Stimulated activated CD8-positive, alpha-beta memory T cell treated with anti-CD3 and anti-CD28 coated beads, Interleukin-2, amount 100 ng/mL, for 1 hour (primary cell): ENCODE results near the gene SULT4A1.
"Not testable (repeated sequence)": the region's sequence is repeated elsewhere in the genome, so short reads cannot be mapped to it uniquely, and the experiment has no call there.

Experiments
- DNase-seq, 2 donors: peaks; one replicate each; pipeline ENCODE4 v3.0.0-alpha.2; 2020; ENCODE audit warnings: low read depth in 2 of 2

Gene SULT4A1, protein sequence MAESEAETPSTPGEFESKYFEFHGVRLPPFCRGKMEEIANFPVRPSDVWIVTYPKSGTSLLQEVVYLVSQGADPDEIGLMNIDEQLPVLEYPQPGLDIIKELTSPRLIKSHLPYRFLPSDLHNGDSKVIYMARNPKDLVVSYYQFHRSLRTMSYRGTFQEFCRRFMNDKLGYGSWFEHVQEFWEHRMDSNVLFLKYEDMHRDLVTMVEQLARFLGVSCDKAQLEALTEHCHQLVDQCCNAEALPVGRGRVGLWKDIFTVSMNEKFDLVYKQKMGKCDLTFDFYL

DNA sequence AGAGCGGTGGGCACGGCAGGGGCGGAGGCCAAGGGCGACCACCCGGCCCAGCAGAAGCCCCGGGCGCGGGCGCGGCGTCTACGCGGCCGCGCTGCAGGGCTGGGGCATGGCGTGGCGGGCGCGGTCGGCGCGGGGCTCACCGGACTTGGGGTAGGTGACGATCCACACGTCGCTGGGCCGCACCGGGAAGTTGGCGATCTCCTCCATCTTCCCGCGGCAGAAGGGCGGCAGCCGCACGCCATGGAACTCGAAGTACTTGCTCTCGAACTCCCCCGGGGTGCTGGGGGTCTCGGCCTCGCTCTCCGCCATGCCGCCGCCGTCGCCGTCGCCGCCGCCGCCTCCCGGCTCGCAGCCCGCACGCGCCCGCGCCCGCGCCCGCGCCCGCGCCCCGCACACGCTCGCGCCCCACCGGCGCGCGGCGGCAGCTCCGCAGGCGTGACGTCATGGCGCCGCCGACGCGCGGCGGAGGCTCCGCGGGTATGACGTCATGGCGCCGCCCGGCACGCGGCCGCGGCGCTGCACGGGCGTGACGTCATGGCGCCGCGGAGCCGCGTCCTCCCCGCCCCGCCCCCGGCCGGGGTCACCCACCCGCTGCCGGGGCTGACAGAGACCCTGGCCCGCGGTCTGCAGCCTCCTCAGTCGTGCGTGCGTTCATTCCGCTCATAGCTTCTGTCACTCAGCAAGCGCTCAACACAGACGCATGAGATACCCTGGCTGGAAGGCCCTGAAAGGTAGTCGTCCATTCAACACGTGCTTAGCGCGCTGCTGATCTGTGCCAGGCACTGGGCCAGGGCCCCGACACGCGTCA is at the start of gene SULT4A1:
Gene SULT4A1 (minus strand): TSS at position 440 of the 808 bp plus-strand sequence. CDS start 131 bp downstream, at position 309.
- no peak for DNase-seq

DNA sequence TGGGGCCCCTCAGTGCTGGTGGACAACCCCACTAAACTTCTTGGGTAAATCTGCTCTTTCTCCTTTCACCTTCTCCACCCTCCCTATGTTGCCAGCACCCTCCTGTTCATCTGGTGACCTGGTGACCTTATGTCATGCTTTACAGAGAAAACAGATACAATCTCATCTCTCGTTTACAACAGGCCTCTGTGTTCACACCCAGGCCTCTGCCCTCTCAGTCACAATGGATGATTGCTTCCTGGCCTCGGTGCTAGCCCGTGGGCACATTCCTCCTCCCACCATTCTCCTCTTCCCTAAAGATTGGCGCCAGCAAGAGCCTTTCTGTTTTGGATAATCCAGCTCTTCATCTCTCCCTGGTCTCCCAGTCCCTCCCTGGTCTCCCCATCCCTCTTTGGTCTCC is 49.0 kb upstream of the SULT4A1 start:
- DNase-seq, result no peak

DNA sequence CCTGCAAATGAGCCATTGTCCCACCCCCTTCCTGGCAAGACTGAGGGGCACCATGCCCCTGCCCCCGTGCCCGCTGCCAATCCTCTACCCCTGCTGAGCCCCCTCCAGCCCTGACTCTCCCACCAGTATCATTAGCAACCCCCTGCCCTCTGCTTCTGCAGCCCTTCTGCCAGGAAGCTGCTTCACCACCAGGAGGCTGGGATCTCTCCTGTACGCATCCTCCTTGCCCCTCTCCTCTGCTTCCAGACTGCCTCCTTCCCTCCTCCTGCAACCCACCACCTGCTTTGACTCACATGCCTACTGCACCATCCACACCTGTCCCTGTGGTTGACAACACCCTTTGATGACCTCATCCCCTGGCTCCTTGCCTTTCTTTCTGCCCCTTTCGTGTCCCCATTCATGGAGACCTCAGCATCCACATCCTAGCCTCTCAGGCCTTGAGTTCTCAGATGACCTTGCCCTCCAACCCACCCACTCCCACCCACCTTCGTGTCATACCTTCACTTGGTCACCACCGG is 47.9 kb upstream of the SULT4A1 start:
- DNase-seq, result no peak

DNA sequence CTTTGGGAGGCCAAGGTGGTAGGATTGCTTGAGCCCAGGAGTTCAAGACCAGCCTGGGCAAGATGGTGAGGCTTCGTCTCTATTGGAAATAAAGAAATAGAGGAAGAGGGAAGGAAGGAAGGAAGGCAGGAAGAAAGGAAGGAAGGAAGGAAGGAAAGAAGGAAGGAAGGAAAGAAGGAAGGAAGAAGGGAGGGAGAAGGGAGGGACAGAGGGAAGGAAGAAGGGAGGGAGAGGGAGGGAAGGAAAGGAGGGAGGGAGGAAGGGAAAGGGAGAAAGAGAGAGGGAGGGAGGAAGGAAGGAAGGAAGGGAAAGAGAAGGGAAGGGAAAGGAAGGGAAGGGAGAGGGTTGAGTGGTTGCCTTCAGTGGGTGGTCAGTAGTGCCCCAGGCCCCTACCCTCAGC is 47.4 kb upstream of the SULT4A1 start:
- DNase-seq, result no peak

DNA sequence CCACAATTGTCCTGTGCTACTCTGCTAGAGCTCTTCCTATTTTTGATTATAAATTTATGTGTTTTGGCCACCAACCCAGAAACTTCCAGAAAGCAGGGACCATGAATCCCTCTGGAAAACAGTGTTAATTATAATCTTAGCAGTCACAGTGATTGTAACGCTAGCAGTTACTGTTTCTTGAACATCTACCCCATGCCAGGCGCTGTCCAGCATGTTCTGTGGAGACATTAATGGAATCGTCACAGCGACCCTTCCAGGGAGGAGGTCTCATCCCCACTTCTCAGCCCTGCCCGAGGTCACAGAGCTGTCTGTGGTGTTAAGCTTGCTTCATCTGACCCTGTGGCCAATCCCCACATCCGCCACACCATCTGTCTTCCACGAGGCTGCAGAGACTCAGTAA is 43.4 kb upstream of the SULT4A1 start:
- no peak for DNase-seq

DNA sequence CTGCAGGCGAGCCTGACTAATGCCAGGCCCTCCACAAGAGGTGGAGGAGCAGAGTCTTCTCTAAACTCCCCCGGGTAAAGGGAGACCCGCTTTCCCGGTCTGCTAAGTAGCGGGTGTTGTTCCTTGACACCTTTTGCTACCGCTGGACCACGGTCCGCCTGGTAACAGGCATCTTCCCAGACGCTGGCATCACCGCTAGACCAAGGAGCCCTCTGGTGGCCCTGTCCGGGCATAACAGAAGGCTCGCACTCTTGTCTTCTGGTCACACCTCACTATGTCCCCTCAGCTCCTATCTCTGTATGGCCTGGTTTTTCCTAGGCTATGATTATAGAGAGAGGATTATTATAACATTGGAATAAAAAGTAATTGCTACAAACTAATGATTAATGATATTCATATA is 42.1 kb upstream of the SULT4A1 start:
- not testable (repeated sequence) for DNase-seq

DNA sequence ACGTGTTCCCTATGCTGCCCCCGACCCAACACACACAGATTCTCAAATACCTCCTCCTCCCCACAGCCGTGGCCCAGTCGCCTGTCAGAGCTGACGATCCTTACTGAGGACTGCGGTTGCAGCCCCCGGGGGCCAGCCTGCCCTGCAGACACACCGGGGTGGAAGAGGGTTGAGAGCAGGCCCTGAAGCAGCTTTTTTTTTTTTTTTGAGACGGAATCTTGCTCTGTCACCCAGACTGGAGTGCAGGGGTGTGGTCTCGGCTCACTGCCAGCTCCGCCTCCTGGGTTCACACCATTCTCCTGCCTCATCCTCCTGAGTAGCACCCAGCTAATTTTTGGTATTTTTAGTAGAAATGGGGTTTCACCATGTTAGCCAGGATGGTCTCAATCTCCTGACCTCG is 40.7 kb upstream of the SULT4A1 start:
- not testable (repeated sequence) for DNase-seq

DNA sequence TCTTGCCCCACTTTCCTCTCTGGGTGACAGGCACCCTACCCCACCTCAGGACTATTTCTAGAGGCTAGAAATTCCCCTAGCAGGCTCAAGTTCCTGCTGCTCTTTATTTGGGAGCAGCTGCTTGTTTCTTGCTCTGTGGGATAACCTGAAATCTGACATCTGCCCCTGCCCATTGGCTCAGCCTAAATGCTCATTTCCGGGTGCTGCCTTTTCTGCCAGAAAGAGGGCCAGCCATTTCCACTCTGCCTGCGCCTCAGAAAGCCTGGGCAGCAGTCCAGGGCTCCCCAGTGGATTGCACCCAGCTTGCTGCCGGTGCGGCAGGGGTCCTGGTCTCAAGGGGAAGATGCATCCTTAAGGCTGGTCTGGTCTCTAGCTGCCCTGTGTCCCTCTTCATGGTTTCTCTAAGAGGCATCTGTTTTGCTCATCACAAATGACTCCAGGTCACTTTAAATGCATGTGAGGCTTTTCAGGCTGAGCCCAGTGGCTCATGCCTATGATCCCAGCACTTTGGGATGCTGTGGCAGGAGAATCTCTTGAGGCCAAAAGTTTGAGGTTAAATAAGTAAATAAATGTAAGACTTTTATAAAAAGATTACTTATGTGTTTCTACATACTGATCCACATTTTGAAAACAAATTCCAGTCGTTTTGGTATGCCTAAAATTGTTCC is 39.8 kb upstream of the SULT4A1 start:
- no peak for DNase-seq

DNA sequence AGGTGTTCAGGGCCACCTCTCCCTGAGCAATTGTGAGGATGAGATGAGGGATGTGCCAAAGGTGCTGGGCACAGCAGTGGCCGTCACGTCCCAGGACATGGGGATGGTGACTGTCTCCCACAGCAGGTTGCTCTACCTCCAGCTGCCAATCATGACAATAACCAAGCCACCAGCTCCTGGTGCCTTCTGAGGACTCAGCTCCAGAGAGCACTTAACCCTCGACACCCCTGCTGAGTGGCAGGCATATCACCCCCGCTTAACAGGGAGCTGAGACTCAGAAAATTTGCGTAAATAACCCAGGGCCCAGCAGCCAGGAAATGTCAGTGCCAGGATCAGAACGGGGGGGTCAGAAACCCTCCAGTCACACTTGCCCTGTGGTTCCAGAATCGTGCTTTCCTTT is 37.9 kb upstream of the SULT4A1 start:
- DNase-seq, result no peak

DNA sequence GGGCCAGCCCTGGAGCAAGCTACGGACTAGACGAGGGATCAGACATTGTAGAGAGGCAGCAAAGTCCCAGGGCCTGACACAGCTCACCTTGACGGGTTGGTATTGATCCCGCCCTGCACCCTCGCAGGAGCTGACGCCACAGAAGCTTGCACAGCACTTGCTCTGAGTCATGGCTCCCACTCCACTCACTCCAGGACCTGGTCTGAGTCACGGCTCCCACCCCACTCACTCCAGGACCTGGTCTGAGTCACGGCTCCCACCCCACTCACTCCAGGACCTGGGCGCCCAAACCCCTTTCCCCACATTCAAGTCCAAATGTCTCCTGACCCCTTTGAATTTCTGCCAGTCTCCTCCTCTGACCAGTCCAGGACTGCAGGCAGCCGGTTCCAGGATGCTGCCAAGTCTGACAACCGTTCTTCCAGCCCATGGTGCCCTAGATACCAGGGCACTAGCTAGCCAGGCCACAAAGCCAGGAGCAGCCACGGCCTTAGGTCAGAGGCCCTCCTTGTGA is 35.5 kb upstream of the SULT4A1 start:
- no peak for DNase-seq

DNA sequence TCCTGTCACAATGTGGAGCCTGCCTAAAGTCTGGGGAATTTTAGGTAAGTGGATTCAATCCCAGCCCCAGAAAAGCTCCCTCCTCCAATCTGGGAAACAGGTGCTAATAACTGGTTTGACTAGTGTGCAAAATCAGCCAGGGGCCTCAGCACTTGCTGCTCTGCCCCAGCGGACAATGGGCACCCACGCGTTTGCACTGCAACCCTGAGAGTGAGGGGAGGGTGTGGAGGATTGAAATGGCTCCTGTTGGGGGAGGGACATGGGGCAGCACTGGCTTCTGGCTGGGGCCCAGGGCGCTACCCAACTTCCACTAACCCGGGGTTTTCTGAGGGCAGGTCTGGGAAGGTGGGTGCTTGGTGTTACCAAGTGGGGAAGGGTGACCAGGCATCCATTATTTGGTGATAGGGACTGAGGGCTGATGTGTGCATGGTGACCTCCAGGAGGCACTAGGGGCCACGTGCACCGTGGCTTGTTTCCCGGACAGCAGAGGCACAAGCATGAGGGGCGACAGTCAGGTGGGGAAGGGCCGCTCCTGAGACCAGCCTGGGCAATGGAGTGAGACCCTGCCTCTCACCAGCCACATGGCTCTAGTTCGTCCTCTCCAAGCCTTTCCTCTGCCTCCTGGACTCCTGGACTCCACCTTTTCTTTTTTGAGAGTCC is 33.8 kb upstream of the SULT4A1 start:
- DNase-seq, result no peak

DNA sequence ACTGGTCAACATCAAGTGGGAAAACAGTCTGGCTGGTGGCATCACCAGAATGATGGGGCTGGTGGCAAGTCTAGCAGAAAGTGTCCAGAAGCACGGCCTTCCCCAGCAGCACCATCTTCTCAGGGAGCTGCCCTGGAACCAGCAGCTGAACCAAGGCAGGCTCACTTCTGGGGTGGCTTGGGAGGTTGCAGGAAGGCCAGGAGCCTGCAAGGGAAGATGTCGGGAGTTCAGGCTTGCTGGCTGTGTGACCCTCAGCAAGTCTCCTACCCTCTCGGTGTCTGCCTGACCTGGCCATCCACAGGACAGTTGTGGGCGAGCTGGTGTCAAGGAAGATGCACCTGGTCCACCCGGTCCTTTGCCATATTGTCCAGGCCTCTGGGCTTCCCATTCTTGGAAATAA is 31.8 kb upstream of the SULT4A1 start:
- DNase-seq, result no peak

DNA sequence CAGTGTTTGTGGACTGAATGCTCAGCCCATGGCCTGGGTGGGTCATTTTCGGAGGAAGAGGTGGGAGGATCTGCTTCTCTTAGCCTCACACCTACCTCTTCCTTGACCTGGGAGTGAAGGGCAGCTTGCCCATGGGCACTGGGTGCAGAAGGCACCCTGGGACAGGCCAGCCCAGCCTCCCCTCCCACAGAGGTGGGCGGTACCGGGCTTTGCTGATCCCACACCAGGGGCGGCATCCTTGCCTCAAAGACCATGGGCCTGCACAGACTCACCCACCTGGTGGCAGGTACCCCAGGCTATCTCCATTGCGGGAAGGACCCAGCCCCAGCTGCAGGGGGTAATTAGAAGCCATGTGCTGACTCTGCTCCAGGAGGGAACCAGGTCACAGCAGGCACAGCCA is 31.0 kb upstream of the SULT4A1 start:
- DNase-seq, result no peak

DNA sequence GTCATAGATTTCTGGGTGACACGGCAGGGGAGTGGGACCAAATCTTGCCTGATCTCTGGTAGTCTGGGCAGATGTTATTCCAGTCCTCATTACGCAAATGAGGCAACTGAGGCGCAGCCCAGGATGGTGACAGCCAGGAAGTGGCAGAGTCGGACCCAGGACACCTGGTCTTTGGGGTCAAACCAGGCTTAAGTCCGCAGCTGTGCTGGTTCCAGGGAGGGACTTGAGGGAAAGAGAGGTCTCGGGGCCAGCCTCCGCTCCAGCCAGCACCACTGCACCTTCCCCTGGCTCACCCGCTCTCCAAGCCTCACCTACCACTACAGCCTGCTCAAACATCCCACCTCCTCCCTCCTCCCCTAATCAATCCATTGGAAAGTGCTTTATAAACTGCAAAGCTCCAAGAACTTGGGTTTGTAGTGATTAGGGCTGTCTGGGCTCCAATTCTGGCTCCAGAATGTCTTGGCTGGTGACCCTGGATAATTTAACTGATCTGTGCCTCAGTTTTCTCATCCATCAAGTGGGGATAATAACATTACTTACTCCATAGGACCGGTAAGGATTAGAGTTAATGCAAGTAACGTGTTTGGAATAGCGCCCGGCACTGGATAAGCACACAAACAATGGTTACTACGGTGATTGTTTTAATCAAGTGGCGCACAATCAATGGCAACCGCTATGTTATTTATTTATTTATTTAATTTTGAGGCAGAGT is 30.0 kb upstream of the SULT4A1 start:
- DNase-seq, result no peak

DNA sequence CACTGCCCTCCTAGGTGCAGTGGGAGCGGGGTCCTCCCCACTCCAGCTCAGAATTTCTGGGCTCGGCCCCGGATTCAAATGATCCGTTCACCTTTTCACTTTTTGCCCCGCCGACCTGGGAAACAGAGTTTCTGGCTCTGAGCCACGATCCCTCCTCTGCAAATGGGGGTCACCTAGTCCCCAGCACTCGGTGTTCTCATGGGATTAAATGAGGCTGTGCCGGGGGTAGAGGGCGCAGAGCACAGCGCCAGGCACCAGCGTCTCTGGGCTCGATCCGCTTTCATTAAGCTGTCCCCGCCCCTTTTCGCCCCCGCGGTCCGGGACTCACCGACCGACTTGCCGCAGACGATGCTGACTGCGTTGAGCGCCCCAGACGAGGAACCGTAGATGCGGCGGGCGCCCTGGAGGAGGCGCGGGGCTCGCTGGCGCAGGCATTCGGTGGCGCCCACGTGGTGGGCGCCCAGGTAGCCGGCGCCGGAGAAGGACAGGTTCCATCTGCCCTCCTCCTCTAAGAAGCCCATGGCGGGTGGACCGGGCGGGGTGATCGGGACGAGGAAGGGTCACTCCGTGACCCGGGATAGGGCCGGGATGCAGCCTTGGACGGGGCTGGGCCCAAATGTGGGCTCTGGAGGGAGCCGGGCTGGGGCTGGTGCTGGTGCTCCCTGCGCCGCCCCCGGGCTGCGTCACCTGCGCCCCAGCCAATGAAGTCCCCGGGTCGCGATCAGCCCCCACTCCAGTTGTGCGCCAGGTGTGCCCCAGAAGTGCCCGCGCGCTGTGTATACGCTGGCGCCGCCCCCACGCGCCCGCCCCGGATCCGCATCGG is 29.3 kb upstream of the SULT4A1 start, which contains the start of gene PNPLA5:
Gene PNPLA5 (minus strand): TSS at position 654 of the 823 bp plus-strand sequence. CDS start 133 bp downstream, at position 521.
- DNase-seq, result no peak

DNA sequence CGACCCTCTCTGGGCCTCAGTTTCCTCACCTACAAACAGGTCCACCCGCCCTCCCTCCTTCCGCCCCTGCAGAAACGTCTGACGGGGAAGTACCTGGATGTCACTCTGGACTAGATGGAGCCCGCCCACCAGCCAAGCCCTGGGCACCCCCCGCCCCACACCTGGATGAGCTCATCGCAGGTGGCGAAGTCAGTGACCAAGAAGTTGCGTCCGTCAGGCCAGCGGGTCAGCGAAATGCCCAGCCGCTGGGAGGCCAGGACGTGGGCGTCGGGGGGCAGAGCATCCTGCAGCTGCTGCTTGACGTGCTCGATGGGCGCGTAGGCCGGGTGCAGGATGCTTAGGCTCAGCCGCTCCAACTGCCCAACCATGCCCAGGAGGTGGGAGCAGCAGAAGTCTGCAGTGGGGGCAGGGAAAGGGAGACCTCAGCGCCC is 28.6 kb upstream of the SULT4A1 start:
- no peak for DNase-seq

DNA sequence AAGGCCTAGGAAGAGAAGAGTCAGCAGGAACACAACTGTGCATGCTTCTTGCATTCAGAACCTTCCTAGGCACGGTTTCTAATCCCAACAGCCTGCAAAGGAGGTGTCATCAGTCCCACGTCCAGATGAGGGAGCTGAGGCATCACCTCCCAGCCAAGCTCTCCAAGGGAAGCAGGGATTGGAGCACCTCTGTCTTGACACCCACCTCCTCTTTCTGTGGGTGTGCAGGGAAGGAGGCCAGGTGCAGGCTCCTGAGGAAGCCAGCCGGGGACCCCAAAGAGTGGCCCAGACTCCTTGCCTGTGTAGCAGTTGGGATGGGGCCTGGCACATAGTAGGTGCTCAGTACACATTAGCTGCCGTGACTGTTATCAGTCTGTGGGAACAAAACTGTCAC is 27.5 kb upstream of the SULT4A1 start:
- no peak for DNase-seq

DNA sequence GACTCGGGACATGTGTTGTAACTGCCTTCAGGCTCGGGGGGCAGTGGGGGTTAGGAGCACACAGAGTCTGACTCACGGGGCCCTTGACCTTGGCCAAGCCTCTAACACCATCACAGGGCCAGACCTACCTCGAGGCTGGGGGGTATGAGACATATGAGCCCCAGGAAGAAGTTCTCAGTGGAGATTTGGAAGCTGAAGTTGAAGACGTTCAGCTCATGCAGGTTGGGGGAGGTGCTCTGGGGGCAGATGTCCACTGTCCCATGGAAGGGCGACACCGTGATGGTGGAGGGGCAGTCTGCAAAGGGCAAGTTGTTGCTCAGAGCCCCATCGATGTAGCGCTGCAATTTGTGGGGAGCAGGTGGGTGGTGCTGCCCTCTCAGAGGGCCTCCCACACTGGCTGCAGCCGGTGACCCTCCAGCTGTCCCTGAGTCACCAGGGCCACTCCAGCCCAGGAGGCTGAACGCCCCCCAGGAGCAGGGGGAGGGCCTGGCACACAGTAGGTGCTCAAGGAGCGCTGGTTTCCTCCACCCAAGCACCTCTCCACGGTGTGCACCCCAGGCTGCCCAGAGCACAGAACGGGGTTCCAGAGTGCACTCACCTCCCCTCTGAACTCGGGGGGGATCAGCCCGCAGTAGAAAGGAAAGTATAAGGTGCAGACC is 27.0 kb upstream of the SULT4A1 start:
- DNase-seq, result no peak

DNA sequence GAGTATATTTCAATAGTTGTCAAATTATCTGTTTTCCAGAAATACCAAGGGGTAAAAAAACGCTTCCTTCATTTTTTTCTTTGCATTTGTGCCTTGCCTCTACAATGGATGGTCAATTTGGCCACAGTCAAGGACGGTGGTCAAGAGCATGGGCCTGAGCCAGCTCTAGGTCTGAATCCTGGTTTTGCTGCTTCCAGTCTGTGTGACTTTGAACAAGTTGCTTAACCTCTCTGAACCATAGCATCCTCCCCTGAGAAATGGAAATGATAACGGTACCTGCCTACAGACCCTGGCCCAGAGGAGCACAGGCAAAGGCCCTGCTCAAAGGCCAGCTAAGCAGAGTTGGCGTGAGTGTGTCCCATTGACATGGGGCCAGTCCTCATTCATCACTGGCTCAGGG is 26.4 kb upstream of the SULT4A1 start:
- no peak for DNase-seq

DNA sequence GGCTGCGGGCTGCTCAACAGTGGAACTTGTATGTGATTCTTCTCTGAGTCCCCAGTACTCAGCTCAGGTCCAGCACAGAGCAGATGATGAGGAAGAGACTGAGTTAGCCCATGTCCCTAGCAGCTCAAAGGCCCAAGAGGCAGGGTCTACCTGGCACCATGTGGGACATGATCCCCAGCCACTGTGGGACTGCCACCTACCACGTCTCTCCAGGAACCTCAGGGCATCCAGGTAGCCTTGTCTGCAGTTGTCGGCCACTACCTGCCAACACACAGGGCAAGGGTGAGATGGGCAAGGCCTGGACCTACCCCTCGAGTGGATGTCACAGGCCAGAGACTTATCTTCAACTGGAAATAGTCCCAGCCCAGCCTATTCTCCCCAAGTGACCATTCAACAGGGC is 25.1 kb upstream of the SULT4A1 start:
- no peak for DNase-seq
